Lower lobe of right lung (tissue), 2 donors: ENCODE results near the gene APEX1. TPM values are rescaled to one million over a fixed set of nuclear protein-coding genes. Genes with fewer than 3 reads are reported as not detected.
A peak's percentile ranks its signal among the peaks of the same experiment; 100 is the strongest.

Experiments used
- ATAC-seq, 2 donors: fragments of 200-7000 bp; cut with Tn5 transposase; one replicate each; pipeline ENCODE4 v1.9.1; 2020 to 2022; ENCODE audit warnings: mild to moderate bottlenecking in 2 of 2, moderate library complexity in 2 of 2
- DNase-seq: peaks from one replicate; pipeline ENCODE4 v3.0.0-alpha.2; 2020
- H3K27ac ChIP-seq: fragments of 200-600 bp; one replicate; pipeline ENCODE4 v1.8.0; 2022
- H3K27me3 ChIP-seq: fragments of 200-600 bp; one replicate; pipeline ENCODE4 v1.8.0; 2022; ENCODE audit warnings: low read depth
- H3K36me3 ChIP-seq: fragments of 200-600 bp; one replicate; pipeline ENCODE4 v1.8.0; 2022; ENCODE audit warnings: mild to moderate bottlenecking
- H3K4me1 ChIP-seq: fragments of 200-600 bp; one replicate; pipeline ENCODE4 v1.8.0; 2022
- H3K4me3 ChIP-seq: fragments of 200-600 bp; one replicate; pipeline ENCODE4 v1.8.0; 2022; ENCODE audit warnings: mild to moderate bottlenecking
- H3K9me3 ChIP-seq: fragments of 200-600 bp; one replicate; pipeline ENCODE4 v1.8.0; 2022
- intact Hi-C: fragments of 100-400 bp; cut with DNase I; formaldehyde crosslinking; loops from one replicate; pipeline ENCODE4 v1.11.0; 2022
- total RNA-seq: library from RNA; stranded (reverse); fragmentation: NEBNext Ultra II Directional; extraction: Animal tissue kit (Norgen Biotek cat#: 25700); gene quantifications from one replicate; pipeline ENCODE4 v1.2.1, GENCODE V29; 2021
- TF ChIP-seq, protein P1 (sequence below): fragments of 200-600 bp; IDR thresholded peaks from one replicate; pipeline ENCODE4 v1.8.0; 2022; ENCODE audit warnings: antibody characterized with exemption, mild to moderate bottlenecking
- donor health status: DM: no; HTN: yes; CAD: no; lungs with severe emphysema.

The APEX1 gene
- total RNA-seq, 1 donor from 2014 or later, result 103 TPM

DNA sequence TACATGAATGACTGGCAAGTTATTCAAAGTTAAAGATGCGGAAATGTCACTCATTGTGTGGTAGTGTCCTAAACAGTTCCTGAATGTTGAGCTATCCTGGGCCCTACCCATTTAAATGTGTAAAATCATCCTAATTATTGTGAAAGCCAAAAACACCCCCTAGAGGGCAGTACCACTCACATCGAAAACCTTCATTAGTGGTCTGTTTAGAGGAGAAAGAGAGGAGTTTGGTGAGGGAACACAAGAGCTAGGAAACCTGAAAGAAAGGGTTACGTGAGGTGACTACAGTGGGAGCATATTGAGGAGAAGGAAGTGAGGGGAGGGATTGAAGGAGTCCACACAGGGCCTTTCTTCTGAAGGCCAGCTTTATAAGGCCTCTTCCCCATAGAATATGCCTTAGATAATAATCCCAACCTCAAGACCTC is 39.2 kb upstream of the APEX1 start:
- ATAC-seq (peak; percentile 23 to 46), DNase-seq (no peak)
- Histone ChIP-seq H3K4me1 (peaks cover 31% of the 10 kb centered on the region), H3K9me3 (no peaks in the 10 kb centered on the region), H3K4me3 (no peak overlapping the region), H3K36me3 (no peaks in the 10 kb centered on the region), H3K27ac (peak overlapping the region; percentile 7), H3K27me3 (no peaks in the 10 kb centered on the region)
- TF ChIP-seq, protein P1, sequence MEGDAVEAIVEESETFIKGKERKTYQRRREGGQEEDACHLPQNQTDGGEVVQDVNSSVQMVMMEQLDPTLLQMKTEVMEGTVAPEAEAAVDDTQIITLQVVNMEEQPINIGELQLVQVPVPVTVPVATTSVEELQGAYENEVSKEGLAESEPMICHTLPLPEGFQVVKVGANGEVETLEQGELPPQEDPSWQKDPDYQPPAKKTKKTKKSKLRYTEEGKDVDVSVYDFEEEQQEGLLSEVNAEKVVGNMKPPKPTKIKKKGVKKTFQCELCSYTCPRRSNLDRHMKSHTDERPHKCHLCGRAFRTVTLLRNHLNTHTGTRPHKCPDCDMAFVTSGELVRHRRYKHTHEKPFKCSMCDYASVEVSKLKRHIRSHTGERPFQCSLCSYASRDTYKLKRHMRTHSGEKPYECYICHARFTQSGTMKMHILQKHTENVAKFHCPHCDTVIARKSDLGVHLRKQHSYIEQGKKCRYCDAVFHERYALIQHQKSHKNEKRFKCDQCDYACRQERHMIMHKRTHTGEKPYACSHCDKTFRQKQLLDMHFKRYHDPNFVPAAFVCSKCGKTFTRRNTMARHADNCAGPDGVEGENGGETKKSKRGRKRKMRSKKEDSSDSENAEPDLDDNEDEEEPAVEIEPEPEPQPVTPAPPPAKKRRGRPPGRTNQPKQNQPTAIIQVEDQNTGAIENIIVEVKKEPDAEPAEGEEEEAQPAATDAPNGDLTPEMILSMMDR, result peak; percentile 57
- intact Hi-C loops, result no loop called here

- ATAC-seq, result no peak
- Histone ChIP-seq H3K9me3 (no peaks in the 10 kb centered on the region), H3K36me3 (no peaks in the 10 kb centered on the region), H3K27me3 (no peaks in the 10 kb centered on the region), H3K4me3 (no peak overlapping the region), H3K4me1 (peaks cover 30% of the 10 kb centered on the region), H3K27ac (peak overlapping the region; percentile 7)
- intact Hi-C loops, result no loop called here
- DNase-seq, result no peak
- TF ChIP-seq, protein P1, result no peak
Observed at GRCh38 chr14:20416223-20416622, 38.8 kb upstream of the APEX1 start.

- Histone ChIP-seq H3K27me3 (no peaks in the 10 kb centered on the region), H3K4me3 (no peak overlapping the region), H3K36me3 (no peaks in the 10 kb centered on the region), H3K9me3 (no peaks in the 10 kb centered on the region), H3K27ac (no peak overlapping the region), H3K4me1 (peaks cover 18% of the 10 kb centered on the region)
- no peak for DNase-seq
- no peak for ATAC-seq
- intact Hi-C loops, result no loop called here
- TF ChIP-seq, protein P1, result no peak
Observed at GRCh38 chr14:20417250-20418186, 37.5 kb upstream of the APEX1 start.

DNA sequence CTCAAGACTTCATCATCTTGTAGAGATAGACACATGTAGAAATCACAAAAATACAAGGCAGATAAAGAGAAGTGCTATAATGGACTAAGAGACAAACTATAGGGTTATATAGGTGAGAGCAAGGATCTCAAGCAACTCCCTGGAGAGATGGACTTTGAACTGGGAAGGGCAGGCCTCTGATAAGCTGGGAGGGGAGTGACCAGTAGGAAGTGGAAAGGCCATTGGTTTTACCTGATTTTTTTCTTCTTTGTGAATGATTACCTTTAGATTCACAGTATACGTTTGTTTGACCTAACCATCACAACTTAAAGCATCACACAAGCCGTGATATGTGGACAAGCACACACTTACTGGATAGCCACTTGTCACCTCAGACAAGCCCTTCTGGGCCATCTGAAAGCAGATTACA is 36.5 kb upstream of the APEX1 start:
- no peak for DNase-seq
- H3K27ac ChIP-seq, result no peak overlapping the region
- no peaks in the 10 kb centered on the region for H3K27me3 ChIP-seq
- no peak for ATAC-seq
- H3K36me3 ChIP-seq, result no peaks in the 10 kb centered on the region
- TF ChIP-seq, protein P1, result no peak
- H3K4me3 ChIP-seq, result no peak overlapping the region
- H3K9me3 ChIP-seq, result no peaks in the 10 kb centered on the region
- H3K4me1 ChIP-seq, result peaks cover 18% of the 10 kb centered on the region
- intact Hi-C loops, result no loop called here

- no peaks in the 10 kb centered on the region for H3K36me3 ChIP-seq
- TF ChIP-seq, protein P1, result no peak
- no peaks in the 10 kb centered on the region for H3K9me3 ChIP-seq
- H3K27ac ChIP-seq, result no peak overlapping the region
- intact Hi-C loops, result no loop called here
- DNase-seq, result no peak
- ATAC-seq, result no peak
- no peaks in the 10 kb centered on the region for H3K27me3 ChIP-seq
- H3K4me1 ChIP-seq, result peaks cover 10% of the 10 kb centered on the region
- H3K4me3 ChIP-seq, result no peak overlapping the region
Observed at GRCh38 chr14:20419419-20419818, 35.6 kb upstream of the APEX1 start.
